Fibroblast of skin of scalp (primary cell): Measurements from ENCODE around the gene OR1J2.

Experiments used
- DNase-seq: peaks from one replicate; pipeline ENCODE4 v3.0.0-alpha.2; 2013

Gene OR1J2

DNA sequence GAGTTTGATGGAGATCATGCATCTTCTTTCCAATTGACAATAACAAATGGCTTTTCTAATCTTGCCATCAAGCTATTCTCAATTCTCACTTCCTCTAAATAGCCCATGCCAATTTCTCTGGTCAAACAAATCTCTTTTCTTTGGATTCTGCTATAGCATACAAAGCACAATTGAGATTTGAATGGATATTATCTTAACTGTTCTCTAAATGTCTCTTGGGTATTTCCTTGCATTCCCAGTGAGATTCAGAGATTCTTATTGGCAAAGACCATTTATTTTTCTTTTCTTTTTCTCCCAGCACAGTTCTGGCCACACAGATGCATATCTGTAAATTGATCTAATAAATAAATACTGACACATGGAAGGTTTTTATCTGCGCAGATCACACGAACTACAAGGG lies 42.2 kb downstream of the OR1J2 start, which contains the start of gene OR1N2:
Gene OR1N2, plus strand, starts transcription at position 301 of the 400 bp plus-strand sequence. CDS start 100 bp downstream, outside the sequence.
- DNase-seq, result no peak
